GM18909 (cell line): Measurements from ENCODE around the gene ABI3.

Experiments used
- ATAC-seq: cut with Tn5 transposase; IDR thresholded peaks from one replicate; pipeline ENCODE4 v1.9.1; 2021; ENCODE audit warnings: mild to moderate bottlenecking; ENCODE audit not compliant: unreplicated experiment, poor library complexity

ABI3 gene

DNA sequence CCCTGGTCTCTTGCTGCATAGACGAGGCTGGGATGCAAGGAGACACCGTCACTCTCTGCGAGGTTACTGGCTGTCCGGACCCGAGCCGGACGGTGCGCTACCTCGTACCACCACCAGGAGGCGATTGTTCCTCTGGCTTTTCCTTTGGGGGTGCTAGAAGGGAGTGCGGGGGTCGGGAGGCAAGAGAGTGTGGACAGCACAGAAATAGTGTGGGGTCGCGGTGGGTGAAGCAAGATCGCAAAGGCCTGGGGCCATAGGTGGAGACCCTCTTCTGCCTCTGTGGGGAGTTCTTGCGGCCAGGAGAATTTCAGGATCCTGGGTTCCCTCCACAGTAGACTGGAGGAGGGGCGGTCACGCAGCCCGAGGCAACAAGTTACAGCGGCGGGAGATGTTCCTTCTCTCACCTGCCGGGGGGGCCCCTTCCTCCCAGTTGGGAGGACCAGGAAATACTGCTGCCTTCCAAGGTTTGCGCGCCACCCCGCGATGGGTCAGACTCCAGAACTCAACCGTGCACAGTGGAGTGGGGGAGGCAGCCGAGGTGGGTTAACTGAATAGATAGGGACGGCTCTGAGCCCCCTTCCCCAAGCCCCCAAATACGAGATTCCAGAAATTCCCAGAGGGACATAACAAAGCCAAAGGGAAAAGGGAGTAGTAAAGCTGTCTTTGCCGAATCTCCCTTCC is 13.2 kb downstream of the ABI3 start:
- no peak for ATAC-seq

DNA sequence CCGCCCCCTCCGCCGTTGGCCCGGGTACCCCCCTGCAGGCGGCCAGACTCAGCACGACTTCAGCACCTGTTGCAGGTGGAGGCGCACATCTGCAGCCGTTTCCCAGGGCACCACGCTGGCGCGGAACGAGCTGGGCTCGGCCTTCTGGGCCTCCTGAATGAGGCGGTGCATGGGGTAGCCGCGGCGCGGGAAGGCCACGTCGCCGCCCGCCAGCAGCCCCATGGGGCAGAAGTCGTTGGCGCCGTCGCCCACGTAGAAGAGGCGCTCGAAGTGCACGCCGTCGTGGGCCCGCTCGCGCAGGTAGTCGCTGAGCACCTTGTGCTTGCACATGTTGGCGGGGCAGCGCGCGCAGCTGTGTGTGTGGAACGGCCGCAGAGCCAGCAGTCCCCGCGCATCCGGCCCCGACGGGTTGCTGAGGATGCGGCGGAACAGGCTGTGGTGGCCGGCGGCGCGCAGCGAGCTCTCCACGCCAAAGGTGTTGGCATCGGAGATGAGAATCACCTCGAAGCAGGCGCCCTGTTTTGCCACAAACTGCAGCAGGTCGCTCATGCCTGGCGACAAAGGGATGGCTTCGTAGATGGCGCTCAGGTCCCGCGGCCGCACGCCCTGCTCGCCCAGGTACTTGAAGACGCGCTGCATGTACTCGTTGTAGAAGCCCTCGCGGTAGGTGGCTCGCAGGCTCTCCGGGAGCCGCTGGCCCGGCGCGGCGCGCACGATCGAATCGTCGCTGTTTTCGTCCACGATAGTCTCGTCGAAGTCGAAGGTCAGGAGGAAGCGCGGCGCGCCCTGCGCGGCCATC is 13.9 kb downstream of the ABI3 start:
- no peak for ATAC-seq

DNA sequence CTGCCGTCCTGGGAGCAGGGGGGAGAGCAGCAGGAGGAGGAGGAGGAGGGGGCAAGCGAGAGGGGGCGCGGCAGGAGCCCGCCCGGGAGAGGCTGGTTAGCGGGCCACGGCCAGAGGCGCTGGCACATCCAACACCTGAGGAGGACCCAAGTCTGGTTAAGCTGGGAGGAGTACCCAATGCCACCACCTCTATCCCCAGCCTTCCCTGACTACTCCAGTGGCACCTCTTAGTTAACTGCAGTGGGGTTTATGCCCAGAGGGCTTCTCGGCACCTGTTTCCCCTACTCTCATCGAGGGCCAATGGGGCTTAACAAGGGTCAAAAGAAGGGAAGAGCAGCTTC is 14.5 kb downstream of the ABI3 start:
- ATAC-seq, result no peak

- no peak for ATAC-seq
These were observed 15.2 kb downstream of the ABI3 start for GRCh38 chr17:49225554-49226236.

GRCh38 chr17:49226771-49227435 is 16.4 kb downstream of the ABI3 start:
- peak; percentile 4 for ATAC-seq

- peak; percentile 36 for ATAC-seq
These were observed 17.1 kb downstream of the ABI3 start for GRCh38 chr17:49227436-49228261.

DNA sequence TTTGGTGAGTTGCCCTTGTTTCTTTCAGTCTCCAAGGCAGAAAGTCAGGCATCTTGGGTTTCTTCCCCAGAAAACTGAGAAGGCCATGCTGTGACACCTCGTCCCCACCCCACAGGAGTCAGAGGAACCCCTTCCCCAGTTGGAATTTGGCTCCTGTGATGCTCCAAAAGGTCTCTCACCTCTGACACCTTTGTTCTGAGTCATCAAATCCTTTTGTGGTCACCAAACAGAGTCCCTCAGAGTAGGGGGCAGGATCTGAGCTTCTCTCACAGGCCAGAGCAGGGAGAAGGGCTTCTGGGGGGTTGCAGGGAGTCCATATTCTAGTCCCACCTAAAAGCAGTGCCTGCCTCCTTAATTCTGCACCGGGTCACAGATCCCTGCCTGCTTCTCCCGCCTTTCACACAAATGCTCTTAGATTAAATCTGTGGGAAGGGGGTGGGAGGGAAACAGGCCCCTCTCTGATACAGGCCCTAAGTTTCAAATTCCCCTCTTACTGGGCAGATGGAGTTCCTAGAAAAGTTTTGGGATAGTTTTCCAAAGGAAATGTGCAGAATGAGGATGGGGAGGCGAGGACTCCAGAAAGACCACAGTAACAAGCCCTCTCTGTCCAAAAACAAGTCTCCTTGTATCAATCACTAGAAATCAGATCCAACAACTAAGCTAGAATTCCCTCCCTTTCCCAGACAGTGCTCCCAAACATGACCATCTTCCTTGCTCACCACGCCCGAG is 18.7 kb downstream of the ABI3 start:
- ATAC-seq, result no peak

GRCh38 chr17:49229805-49230600 is 19.5 kb downstream of the ABI3 start:
- peak; percentile 4 for ATAC-seq

DNA sequence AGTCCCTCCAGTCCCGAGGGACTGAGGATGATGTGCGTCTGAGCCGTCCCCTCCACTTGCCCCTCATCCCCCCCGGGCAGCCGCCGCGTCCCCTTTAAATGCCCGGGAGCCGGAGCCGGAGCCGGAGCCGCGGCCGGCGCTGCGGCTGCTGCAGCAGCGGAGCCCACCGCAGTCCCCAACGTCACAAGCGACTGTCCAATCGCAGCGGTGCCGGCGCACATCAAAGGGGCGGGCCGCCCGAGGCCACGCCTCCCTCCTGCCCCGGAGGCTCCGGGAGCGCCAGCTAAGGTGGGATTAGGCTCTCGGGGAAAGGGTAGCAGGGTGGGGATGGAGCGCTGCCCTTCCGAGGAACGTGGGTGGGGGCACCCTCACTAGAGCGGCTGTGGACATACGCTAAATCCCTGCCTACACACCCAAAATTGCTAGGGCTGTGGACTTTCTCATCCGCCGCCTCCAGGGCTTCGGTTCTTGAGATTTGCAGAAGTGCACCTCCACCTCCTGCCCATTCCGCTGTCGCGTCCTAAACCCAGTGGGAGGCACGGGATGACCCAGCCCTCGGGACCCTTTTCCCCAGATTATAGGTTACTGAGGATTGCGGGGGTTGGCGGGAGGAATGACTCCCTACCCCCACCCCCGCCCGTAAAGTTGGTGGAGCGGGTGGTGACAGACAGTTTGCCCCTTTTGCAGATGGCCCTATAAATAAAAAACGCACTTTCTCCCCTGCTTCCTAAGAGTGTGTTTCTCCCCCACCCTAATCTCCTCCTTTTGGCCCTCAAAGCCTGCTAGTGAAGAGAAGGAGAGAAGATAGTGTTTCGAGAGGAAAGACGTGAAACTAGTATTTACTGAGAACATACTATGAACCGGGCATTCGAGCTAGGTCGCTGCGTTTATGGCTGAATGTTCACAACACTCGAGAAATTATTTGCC is 20.4 kb downstream of the ABI3 start, which contains the start of gene PHOSPHO1:
Gene PHOSPHO1, minus strand, starts transcription at position 152 of the 927 bp plus-strand sequence. CDS start 4,096 bp downstream, outside the sequence.
- peak; percentile 86 for ATAC-seq

GRCh38 chr17:49231563-49231894 is 21.0 kb downstream of the ABI3 start:
- no peak for ATAC-seq

DNA sequence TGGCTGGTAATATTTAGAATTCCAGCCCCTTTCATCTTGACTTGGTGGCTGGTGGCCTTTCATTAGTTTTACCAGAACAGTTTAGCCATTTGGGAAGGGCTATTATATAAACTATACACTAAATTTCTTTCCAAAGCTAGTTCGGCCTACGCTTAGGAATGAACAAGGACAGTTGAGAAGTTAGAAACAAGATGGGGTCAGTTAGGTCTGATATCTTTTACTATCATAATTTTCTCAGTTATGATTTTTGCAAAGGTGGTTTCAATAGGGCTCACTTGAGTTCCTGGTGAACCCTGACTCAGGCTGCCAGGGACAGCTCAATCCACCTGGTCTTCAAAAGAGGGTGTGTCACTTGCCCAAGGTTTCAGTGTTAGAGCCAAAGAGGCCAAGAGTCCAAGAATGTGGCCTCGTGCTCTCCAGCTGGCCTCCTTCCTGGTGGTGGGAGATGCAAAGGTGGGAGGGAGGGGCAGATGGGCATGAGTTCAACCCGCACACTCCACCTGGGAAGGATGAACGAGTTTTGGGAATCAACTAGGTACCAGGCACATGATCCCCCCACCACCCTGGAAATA is 24.1 kb downstream of the ABI3 start:
- ATAC-seq, result no peak

- no peak for ATAC-seq
These were observed 25.4 kb downstream of the ABI3 start for GRCh38 chr17:49235896-49236295.

DNA sequence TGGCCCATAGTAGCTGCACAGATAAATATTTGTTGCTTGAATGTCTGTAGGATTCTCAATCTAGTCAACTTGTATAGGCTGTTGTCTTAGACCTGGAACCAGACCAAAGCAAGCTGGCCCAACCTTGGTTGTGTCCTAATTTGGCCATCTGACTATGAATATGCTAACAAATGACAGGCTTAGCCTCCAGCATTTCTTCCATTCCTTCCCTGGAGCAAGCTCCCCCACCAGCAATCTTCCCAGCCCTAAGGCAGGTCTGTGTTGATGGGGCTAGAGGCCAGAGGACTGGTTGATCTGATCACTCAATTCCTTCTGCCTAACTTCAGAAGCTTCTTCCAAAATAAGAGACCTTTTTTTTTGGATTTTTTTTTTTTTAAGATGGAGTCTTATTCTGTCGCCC is 29.5 kb downstream of the ABI3 start:
- no peak for ATAC-seq

GRCh38 chr17:49240619-49241018 is 30.1 kb downstream of the ABI3 start:
- no peak for ATAC-seq

DNA sequence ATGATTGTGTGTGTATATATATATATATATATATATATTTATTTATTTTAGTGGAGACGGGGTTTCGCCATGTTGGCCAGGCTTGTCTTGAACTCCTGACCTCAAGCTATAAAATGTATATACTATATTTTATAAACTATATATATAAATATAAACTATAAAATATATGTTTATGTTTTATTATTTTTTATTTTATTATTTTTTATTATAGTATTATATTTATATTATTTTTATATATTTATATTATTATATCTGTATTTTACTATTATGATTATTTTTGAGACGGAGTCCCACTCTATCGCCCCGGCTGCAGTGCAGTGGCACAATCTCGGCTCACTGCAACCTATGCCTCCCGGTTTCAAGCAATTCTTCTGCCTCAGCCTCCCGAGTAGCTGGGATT is 30.5 kb downstream of the ABI3 start:
- no peak for ATAC-seq

DNA sequence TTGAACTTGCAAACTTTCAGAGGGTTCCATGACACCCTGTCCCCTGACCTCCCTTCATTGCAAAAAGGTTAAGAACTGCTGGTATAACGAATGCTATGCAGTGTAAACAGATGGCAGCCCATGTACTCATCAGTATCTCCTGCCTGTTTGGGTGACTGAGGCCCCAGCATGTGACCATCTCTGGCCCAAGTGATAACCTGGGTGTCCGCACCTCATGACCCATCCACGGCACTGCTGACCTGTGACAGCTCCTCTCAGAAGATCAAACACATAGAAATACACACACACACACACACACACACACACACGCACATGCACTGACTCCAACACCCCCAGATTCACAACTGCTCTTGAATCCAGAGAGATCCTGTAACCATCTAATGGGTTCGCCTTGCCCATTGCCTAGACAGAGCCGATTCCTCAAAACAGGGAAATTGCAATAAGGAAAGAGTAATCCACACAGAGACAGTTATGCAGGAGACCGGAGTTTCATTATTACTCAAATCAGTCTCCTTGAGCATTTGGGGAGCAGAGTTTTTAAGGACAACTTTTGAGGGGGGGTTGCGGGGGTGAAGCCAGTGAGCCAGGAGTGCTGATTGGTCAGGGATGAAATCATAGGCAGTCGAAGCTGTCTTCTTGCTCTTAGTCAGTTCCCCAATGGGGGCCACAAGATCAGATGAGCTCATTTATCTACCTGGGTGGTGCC is 31.3 kb downstream of the ABI3 start:
- ATAC-seq, result no peak

- no peak for ATAC-seq
These were observed 32.3 kb downstream of the ABI3 start for GRCh38 chr17:49242813-49243212.
